Measurements from ENCODE around the gene STARD7. TPM values are rescaled to one million over a fixed set of nuclear protein-coding genes. Genes with fewer than 3 reads are reported as not detected.
A peak's percentile ranks its signal among the peaks of the same experiment; 100 is the strongest.
"Not testable (repeated sequence)": the region's sequence is repeated elsewhere in the genome, so short reads cannot be mapped to it uniquely, and the experiment has no call there.

Gene STARD7
- total and polyA plus RNA-seq, 10 of the 15 experiments (the other 5 are each of a cell fraction or from before 2014, with no cell fraction given) = 85.4 to 237 (median 153) TPM

GRCh38 chr2:96208143-96209010 is at the start of gene STARD7 (continued):
- TF ChIP-seq BCLAF1 (IDR thresholded peaks at IDR 0.05) = no peak
- TF ChIP-seq RUNX3 (IDR thresholded peaks at IDR 0.05; ENCODE audit: low read length) = peak; percentile 23; the same call in 1 of the 2 replicates
- TF ChIP-seq EGR1 (IDR thresholded peaks at IDR 0.05; ENCODE audit: borderline replicate concordance in 1 of 2, low read depth in 2 of 2, low read length in 2 of 2) = peak in 1 of 2 experiments; percentile 66; a peak in 2 of 3 replicates
- TF ChIP-seq TCF7 (IDR thresholded peaks at IDR 0.05; ENCODE audit: borderline replicate concordance) = no peak
- TF ChIP-seq RFX5 (IDR thresholded peaks at IDR 0.05; ENCODE audit: low read depth, low read length) = 0 out of 2 replicates have a peak, but pooled peaks have one; percentile 45
- no peak for TF ChIP-seq SREBF1 (IDR thresholded peaks at IDR 0.05; ENCODE audit: low read length)
- TF ChIP-seq NBN (IDR thresholded peaks at IDR 0.05) = peak; percentile 62
- TF ChIP-seq SMARCA5 (IDR thresholded peaks at IDR 0.05) = peak; percentile 60
- TF ChIP-seq EZH2 (IDR thresholded peaks at IDR 0.05; ENCODE audit: borderline replicate concordance, control insufficient read depth, low read depth, low read length) = no peak
- TF ChIP-seq IKZF1 (conservative IDR thresholded peaks at IDR 0.05) = peak; percentile 83
- TF ChIP-seq CHD1 (IDR thresholded peaks at IDR 0.05; ENCODE audit: low read depth, low read length) = no peak
- no peak for TF ChIP-seq CEBPB (IDR thresholded peaks at IDR 0.05; ENCODE audit: borderline replicate concordance in 1 of 2, low read depth in 2 of 2, low read length in 2 of 2)

DNA sequence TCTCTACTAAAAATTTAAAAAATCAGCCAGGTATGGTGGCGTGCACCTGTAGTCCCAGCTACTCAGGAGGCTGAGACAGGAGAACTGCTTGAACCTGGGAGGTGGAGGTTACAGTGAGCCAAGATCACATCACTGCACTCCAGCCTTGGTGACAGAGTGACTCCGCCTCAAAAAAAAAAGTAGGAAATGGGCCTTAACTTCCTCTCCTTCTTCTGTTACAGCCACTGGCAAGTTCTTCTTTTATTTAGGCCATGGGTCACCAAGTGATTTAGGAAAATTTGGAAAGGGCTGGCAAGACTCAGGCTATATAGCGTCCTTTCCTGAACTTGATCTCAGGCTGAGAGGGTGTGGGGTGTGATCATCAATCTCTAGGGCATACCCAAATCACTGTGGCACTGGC is 49.1 kb upstream of the STARD7 start:
- WGBS (ENCODE audit: insufficient coverage, insufficient replicate concordance, low lambda C conversion rate, missing lambda C conversion rate) = 100% methylated on average over 3 of the region's 3 CpGs
- H3K4me3 ChIP-seq; H4K20me1 ChIP-seq (ENCODE audit: control insufficient read depth, insufficient read depth); FAIRE-seq; H3K9me3 ChIP-seq (replicated peaks; ENCODE audit: control insufficient read depth, insufficient read depth, low read length); BruUV-seq (replicated peaks); DNase-seq (ENCODE audit: low read depth, low spot score); H3K27me3 ChIP-seq (replicated peaks in 1 of 2; ENCODE audit: control insufficient read depth in 2 of 2, insufficient read depth in 2 of 2, low read length in 1 of 2); ATAC-seq; RAD21 ChIA-PET (ENCODE audit: unreplicated experiment); H3K27ac ChIP-seq (ENCODE audit: control insufficient read depth, insufficient read depth); H2AFZ ChIP-seq (ENCODE audit: control insufficient read depth, low read depth, low read length); H3K9ac ChIP-seq (ENCODE audit: control insufficient read depth, insufficient read depth, low read length); intact Hi-C loops (cut with micrococcal nuclease; ENCODE audit: unreplicated experiment); H3K4me2 ChIP-seq (ENCODE audit: control insufficient read depth, insufficient read depth): not testable (repeated sequence)
- Histone ChIP-seq H3K79me2 (ENCODE audit: control insufficient read depth, insufficient read depth, low read length) (peaks cover 27% of the 10 kb centered on the region), H3K36me3 (ENCODE audit: control insufficient read depth in 2 of 2, insufficient read depth in 2 of 2, low read length in 1 of 2) (peaks cover 21 to 32% of the 10 kb centered on the region in 2 experiments), H3K4me1 (ENCODE audit: control insufficient read depth, insufficient read depth, low read length) (peaks cover 26% of the 10 kb centered on the region)
- POLR2A ChIA-PET = interaction anchor here (1.1 kb wide), 2 partner anchors 9 to 11 kb away, joined by 3 to 8 read pairs; no protein-coding TSS in a partner anchor
- CTCF ChIA-PET = interaction anchor here (3.8 kb wide), 1 partner anchor 16 kb away, joined by 18 read pairs; no protein-coding TSS in a partner anchor
- SMC1A ChIA-PET (ENCODE audit: uncharacterized antibody, unreplicated experiment) = interaction anchor here (2.0 kb wide), 1 partner anchor 24 kb away, joined by 18 read pairs; no protein-coding TSS in a partner anchor
- in situ Hi-C loops (cut with MboI) = loop anchor here (25.0 kb wide), 1 partner anchor 245 kb away; no protein-coding TSS in a partner anchor

Data from GM12878 (cell line).